NCI-H526 treated with DMSO at 0.1 percent for 48 hours (cell line): ENCODE results near the gene FGFRL1.
A peak's percentile ranks its signal among the peaks of the same experiment; 100 is the strongest.
"Not testable (repeated sequence)": the region's sequence is repeated elsewhere in the genome, so short reads cannot be mapped to it uniquely, and the experiment has no call there.

ENCODE experiments used
- DNase-seq: peaks from one replicate; lab custom pipeline; 2025; lab: John Stamatoyannopoulos, UW

Gene FGFRL1

DNA sequence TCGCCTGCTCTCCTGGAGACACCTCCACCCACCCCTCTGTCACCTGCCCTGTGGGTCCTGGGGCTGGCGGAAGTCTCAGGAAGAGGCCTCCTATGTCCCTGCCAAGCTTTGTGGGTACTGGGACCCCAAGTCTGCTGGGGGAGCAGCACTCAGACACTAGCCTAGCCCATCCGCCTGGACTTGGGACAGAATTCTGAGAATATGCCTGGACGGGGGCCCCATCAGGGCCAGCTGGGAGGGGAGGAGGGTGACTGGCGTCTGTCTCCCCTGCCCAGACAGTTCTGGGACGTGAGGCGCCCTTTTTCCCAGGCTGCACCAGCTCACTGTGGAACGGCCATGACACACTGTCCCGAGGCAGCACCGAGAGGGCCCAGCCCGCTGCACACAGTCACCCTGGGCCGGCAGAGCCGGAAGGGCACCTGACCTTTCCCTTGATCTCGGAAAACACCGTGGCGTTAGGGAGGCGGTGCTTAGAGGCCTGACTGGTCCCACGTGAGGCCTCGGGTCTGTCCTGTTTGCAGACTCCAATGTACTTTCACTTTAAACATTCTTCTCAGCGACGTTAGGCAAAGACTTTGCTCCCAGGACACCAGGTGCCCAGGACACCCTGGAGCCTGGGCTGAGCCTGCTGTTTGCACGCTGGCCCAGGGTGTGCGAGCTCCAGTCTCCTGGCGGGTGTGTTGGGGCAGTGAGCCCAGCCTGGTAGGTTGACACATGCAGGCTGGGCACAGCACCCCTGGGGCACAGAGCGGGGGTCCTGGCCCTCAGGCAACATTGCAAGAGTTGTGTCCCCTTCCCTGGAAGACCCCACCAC lies 18.9 kb upstream of the FGFRL1 start:
- peak; percentile 14 for DNase-seq

DNA sequence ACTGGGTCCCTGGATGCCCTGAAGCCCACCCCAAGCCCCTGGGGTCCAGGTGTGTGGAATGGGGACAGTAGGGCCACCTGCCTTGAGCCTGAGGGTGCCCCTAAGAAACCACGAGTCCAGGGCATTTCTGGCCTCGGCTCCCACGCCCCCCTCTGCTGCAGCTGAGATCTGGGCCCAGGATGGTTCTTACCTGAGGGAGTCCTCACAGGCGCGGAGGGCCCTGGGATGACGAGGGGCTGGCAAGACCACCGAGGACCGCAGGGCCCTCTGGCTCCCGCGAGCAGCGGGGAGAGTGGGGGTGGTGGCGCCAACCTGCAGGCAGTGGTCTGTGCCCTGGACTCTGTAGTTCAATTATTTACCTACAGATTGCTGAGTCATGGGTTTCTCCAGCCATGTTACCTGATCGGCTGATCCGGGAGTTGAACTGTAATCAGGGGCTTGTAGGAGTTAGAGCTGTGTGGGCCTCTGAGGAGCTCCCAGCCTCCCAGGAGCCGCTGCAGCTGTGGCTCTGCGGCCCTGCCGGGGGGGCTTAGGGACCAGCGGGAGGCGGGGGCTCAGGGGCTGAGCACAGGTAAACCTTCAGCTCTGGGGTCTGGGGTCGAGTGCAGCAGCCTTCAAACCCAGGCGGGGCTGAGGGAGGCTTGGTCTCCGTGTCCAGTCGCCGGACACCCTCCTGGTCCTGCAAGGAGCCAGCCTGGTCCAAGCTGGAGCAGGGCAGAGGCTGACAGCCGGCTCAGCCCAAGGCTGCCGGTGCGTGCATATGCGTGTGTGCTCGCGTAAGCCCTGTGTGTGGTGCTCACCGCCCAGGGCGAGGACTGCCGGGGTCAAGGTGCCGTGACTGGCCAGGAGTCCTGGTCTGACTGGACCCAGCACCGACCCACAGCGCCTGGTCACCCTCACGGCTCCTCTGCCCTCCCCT lies 18.1 kb upstream of the FGFRL1 start, which contains the start of gene SLC26A1:
Gene SLC26A1, minus strand, starts transcription at position 294 of the 919 bp plus-strand sequence. CDS start 1,701 bp downstream, outside the sequence.
- peak; percentile 22 for DNase-seq

DNA sequence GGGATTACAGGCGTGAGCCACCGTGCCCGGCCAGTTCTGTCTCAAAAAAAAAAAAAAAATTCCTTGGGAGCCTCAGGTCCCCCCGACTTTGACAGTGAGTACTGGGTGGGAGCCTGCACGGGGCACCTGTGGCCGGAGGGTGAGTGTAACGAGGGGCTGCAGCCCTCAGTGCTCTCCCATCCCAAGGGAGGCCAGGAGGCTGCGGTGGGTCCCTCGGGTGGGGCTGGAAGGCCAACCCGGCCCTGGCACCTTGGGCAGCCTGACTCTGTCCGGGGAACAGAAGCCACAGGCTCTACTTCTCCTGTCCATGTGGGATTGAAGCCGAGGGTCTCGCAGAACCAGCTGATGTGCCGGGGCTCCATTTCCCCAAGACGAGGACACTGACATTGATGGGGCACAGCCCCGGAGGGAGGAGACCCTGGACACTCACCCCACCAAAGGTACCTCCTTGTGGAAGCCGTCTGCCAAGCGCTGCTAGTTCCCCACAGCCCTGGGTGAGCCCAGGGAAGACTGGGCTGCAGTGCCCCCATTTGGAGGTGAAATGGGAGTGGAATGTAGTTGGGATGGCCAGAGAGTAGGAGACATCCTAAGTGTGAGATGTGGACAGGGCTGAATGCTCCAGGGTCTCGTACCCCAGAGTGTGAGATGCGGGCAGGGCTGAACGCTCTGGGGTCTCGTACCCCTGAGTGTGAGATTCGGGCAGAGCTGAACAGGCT lies 16.0 kb upstream of the FGFRL1 start:
- no peak for DNase-seq

DNA sequence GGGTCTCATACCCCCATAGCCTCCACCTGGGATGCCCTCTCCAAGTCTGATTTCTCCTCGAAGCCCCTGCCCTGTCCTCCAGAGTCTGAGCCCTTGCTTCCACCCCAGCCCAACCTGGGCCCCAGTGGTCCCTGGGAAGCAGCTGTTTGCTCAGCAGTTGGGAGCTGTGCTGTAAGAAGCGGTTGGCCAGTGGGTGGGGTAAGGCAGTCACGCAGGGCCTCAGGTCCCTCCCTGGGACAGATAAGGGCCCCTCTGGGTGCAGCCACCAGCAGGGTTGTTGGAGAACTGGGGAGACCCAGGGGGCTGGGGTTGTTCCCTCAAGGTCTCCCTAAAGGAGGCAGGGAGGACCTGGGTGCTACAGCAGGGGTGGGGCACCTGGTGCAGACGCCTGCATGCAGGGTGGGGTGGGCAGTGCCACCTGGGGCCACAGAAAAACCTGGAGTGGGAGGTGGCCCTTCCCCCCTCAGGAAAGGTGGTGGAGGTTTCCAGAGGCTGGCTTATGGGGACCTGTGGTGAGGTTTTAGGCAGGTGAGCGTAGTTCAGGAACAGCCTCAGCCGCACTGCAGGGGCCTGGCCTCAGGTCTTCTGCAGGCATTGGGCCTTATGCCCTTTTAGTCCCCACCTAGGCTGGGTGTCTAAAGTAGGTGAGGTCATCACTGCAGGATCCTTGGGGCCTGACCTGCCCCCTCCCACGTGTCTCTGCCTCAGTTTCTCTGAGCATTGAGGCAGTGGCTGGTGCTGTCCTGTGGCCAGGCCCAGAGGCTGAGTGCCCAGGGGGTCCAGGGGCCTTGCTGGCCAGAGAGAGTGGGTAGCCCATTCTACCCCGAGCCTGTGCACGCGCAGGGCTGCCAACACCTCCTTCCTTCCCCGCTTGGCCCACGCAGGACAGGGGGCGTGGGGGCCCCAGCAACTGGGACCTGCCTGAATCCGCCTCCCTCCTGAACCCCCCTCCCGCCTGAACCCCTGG lies 15.1 kb upstream of the FGFRL1 start:
- no peak for DNase-seq

DNA sequence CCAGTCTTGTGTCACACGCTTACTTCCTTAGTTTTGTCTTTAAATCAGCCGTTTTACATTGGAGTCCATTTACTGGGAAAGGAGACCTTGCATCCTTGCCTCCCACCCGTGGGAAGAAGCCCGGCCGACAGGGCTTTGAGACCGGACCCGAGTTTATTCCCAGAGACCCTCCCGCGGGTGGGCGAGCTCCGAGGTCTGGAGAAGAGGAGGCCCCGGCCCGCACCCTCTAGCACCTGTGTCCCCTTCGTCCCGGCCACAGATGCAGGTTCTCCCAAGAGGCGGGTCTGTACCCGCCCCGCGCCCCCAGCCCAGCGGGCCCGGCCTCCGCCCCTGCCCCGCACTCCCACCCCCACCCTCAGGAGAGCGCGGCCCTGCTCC lies 14.4 kb upstream of the FGFRL1 start:
- no peak for DNase-seq

DNA sequence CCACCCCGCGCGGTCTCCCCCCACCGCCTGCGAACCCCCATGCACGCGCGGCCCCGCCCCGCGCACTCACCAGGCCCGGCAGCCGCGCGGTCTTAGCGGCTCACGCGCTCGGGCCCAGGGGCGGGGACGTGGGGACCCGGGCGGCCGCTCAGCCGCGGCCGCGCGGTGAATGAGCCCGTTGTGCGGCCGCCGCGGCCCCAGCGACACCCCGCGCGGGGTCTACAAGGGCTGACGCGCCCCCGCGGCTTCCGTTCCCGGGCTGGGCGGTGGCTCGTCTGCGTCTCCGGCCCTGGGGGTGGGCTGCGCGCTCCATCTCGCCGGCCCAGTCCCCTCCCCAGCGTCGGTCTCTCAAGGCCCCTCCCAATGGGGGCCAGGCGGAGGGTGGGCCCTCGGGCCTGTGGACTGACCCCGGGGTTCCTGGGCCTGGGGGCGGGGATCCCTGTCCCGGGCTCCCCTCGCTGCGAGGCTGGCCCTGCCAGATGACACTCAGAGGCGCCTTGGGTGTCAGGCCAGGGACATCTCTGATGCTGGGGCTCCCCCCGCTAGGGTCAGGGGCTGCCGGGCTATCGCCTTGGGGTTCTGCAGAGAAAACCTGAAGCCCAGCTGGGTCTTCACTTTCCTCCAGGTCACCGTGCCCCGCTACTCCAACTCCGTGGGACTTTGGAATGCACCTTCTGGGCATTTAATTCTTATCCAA lies 13.9 kb upstream of the FGFRL1 start:
- DNase-seq, result no peak

DNA sequence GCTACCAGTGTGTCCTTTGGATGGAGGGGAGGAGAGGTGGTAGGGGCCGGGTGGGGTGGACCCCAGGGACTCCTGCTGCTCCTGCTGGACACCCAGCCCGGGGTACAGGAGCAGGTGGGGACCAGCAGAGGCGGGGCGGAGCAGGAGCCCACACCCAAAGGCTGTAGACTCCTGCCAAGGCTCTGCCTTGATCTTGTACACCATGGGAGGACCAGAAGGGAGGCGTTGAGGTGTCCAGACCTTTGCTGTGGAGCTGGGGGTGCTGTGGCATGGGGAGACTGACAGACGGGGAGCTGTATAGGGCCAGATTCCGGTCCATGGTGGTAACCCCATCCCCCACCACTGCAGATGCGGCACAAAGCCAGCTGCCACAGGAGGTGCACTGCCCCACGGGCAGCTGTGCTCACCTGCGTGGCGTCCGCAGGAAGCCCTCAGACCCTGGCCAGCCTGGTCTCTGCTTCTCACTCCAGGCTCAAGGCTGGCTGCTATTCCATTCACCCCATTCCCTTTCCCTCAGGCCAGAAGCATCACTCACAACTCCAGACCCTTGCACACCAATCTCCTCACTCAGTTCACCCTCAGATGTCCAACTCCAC lies 13.2 kb upstream of the FGFRL1 start:
- DNase-seq, result no peak

DNA sequence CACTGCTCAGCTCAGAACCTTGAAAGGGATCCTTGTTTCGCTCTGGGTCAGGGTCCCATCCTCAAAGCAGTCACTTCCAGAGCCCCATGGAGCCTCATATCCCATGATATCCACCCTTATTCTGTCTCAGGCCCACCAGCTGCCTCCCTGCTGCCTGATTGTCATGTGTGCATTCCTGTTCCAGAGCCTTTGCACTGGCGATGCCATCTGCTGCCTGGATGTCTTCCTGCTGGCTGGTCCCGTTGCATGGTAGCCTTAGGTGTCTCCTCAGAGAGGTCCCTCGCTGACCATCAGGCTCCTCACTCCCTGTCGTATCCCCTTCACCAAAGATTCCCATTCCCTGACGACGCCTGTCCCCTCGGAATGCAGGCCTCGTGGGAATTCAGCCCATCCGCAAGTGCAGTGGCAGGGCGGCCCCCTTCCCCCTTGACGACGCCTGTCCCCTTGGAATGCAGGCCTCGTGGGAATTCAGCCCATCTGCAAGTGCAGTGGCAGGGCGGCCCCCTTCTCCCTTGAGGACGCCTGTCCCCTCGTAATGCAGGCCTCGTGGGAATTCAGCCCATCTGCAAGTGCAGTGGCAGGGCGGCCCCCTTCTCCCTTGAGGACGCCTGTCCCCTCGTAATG lies 12.1 kb upstream of the FGFRL1 start:
- DNase-seq, result not testable (repeated sequence)

DNA sequence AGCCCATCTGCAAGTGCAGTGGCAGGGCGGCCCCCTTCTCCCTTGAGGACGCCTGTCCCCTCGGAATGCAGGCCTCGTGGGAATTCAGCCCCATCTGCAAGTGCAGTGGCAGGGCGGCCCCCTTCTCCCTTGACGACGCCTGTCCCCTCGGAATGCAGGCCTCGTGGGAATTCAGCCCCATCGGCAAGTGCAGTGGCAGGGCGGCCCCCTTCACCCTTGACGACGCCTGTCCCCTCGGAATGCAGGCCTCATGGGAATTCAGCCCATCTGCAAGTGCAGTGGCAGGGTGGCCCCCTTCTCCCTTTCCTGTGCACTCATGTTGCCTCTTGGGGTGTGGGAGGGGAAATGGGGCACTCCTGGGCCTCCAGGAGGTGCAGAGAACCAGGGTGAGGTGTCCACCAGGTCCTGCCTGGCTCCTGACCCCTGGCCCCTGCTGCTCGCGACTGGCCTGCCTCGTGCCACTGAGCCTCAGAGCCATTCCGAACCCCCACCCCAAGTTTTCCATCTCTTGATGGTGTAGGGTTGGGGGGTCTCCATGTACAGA lies 11.5 kb upstream of the FGFRL1 start:
- DNase-seq, result no peak

DNA sequence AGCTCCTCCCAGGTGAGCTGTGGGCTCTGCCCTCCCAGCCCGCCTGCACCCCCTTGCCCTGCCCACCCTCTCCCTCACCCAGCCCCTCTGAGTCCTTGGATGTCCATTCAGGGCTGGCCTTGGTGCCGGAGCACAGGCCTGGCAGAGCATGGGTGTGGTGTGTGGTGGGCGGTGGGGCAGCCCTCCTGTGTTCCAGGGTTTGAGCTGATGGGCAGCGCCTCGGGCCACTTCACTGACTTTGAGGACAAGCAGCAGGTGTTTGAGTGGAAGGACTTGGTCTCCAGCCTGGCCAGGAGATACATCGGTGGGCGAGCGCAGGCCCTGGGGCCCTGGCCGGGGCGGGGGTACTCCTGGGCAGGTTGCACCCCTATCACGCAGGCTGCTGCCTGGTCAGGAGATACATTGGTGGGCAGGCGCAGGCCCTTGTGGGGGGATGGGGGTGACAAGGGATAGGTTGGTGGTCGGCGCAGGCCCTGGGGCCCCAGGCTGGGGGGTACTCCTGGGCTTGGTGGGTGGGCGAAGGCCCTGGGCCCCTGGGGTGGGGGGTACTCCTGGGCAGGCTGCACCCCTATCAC lies 10.7 kb upstream of the FGFRL1 start:
- DNase-seq, result no peak

DNA sequence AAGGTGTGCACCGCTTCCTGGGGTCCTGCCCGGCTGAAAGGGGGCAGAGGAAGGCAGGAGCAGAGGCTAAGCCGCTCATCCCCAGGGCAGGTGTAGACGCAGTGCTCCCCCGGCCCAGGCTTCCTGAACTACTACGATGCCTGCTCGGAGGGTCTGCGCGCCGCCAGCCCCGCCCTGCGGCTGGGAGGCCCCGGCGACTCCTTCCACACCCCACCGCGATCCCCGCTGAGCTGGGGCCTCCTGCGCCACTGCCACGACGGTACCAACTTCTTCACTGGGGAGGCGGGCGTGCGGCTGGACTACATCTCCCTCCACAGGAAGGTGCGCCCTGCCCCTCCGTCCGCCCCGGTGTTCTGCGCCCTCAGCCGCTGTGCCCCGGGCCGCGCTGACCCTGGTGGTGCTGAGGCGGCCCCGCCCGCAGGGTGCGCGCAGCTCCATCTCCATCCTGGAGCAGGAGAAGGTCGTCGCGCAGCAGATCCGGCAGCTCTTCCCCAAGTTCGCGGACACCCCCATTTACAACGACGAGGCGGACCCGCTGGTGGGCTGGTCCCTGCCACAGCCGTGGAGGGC lies 9.8 kb upstream of the FGFRL1 start:
- no peak for DNase-seq

DNA sequence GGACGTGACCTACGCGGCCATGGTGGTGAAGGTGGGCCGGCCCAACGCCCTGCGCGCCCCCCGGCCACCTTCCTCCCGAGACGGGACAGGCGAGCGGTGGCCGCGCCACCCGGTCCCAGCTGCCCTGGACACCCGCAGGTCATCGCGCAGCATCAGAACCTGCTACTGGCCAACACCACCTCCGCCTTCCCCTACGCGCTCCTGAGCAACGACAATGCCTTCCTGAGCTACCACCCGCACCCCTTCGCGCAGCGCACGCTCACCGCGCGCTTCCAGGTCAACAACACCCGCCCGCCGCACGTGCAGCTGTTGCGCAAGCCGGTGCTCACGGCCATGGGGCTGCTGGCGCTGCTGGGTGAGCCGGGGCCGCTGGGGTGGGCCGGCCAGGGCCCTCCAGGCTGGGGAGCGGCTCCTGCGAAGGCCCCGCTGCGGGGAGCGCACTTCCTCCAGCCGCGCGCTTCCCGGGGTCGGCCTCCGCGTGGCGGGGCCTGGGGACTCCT lies 9.2 kb upstream of the FGFRL1 start:
- no peak for DNase-seq

DNA sequence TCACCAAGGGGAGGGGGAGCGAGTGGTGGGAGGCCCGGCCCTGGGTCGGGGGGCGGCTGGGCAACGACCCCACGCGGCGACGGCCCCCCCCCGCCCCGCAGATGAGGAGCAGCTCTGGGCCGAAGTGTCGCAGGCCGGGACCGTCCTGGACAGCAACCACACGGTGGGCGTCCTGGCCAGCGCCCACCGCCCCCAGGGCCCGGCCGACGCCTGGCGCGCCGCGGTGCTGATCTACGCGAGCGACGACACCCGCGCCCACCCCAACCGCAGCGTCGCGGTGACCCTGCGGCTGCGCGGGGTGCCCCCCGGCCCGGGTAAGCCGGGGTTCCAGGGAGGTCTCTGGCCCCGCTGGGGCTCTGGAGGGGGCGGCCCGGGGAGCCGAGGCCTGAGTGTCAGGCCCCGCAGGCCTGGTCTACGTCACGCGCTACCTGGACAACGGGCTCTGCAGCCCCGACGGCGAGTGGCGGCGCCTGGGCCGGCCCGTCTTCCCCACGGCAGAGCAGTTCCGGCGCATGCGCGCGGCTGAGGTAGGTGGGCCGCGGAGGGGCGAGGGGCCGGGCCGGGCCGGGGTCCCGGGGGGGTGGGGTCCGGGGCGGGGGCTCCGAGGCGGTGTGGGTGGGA lies 8.7 kb upstream of the FGFRL1 start:
- no peak for DNase-seq

DNA sequence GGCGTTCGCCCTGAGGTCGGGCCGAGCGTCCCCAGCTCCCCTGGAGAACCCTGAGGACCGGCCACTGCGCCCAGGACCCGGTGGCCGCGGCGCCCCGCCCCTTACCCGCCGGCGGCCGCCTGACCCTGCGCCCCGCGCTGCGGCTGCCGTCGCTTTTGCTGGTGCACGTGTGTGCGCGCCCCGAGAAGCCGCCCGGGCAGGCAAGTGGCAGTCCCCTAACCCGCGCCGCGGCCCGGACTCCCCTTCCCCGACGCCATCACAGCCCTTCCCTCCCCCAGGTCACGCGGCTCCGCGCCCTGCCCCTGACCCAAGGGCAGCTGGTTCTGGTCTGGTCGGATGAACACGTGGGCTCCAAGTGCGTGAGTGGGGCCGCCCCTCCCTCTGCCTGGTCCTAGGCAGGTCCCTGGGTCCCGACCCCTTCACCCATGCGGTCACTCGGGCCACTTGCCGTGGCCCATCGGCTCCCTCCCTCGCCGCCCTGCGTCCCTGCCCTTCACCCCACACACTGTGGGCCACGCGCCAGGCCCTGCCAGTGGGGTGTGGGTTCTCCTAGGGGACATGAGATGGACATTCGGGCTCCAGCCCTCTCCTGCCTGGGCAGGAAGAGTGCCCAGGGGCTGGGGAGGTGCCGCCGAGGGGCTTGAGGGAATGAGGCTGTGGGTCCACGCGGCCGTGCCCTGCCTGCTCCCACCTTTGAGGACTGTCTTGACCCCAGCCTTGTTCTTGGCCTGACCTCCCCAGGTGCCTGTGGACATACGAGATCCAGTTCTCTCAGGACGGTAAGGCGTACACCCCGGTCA lies 8.0 kb upstream of the FGFRL1 start:
- DNase-seq, result no peak

DNA sequence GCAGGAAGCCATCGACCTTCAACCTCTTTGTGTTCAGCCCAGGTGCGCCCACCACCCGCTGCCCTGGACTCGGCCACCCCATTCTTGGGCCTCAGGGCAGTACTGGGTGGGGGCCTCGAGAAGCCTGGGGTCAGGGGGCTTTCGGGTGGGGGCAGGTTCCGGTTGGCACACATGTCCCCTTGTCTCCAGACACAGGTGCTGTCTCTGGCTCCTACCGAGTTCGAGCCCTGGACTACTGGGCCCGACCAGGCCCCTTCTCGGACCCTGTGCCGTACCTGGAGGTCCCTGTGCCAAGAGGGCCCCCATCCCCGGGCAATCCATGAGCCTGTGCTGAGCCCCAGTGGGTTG lies 7.4 kb upstream of the FGFRL1 start:
- no peak for DNase-seq

DNA sequence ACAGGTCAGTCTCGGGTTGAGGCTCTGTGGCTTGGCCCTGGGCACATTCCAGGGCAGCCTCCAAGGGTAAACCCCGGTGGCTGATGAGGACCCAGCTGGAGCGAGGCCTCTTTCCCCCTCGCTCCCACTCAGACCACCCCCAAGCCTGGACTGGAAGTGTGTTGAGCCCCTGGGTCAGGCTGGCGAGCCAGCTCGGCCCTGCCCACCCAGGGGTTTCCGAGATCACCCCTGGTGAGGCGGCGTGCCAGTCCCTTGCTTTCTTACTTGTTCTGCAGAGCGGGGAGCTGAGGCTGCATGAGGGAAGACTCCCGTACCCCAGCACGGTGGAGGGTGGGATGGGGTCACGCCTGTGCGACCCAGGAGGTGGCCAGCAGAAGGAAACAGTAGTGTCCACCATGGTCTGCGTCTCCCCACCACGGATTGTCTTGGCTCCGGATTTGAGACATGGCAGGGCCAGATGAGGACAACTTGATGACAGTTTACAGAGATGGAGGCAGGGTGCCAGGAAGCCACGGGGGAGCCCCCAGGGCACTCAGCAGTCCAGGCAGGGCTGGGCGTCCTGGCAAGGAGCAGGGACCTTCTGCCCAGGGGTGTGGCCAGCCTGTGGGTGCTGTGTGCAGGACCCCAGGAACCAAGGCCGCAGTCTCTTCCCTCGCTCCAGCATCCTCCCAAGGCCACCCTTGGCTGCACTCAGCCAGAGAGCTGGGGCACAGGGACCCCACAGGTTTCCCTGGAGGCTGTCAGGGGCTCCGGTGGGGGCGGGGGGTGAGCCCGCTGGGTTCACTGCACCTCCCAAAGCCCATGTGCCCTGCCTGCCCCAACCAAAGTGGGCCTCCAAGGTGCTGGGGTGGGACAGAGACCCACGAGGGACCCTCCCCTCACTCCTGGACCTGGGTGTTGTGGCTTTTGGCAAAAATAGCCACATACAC lies 6.6 kb upstream of the FGFRL1 start:
- DNase-seq, result no peak
